ENCODE measurements around the gene CPXM1.

DNA sequence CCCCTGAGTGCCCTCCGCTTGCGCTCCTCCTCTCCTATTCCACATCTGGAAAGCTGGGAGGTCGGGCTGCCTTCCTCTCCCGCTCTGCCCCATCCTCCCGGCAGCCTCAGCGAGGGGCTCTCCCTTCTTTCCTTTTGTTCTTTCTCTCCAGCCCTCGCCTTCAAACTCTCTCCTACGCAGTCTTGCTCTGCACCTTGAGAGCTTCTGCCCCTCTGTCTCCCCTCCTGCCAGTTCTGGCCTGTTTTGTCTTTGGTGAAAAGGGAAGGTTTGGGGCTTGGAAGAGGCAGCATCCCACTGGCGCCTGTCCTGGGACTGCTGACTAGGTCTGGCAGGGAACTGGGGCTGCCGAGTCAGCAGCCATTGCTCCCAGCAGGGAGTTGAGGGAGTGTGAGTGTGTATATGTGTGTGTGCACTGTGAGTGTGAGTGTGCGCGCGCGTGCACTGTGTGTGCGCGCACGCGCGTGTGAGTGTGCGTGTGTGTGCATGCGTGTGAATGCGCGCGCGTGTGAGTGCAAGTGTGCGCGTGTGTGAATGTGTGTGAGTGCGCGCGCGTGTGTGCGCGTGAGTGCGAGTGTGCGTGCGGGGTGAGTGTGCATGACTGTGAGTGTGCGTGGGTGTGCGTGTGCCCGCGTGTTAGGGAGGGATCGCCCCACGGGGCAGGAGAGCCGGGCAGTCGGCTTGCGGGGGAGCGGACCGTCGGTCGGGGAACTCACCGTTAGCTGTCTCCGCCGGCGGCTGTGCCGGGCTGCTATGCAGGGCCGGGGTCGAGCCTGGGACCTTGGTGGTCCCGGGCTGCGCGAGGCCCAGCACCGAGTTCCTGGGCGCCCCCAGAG lies 523 bp downstream of the CPXM1 start:
- no peak for TF ChIP-seq POLR2A (IDR thresholded peaks at IDR 0.05)
- TF ChIP-seq, protein P1, sequence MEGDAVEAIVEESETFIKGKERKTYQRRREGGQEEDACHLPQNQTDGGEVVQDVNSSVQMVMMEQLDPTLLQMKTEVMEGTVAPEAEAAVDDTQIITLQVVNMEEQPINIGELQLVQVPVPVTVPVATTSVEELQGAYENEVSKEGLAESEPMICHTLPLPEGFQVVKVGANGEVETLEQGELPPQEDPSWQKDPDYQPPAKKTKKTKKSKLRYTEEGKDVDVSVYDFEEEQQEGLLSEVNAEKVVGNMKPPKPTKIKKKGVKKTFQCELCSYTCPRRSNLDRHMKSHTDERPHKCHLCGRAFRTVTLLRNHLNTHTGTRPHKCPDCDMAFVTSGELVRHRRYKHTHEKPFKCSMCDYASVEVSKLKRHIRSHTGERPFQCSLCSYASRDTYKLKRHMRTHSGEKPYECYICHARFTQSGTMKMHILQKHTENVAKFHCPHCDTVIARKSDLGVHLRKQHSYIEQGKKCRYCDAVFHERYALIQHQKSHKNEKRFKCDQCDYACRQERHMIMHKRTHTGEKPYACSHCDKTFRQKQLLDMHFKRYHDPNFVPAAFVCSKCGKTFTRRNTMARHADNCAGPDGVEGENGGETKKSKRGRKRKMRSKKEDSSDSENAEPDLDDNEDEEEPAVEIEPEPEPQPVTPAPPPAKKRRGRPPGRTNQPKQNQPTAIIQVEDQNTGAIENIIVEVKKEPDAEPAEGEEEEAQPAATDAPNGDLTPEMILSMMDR (IDR thresholded peaks at IDR 0.05) = no peak

Data from right lobe of liver (tissue), 4 donors.